Tibial artery (tissue), 4 donors: ENCODE data around the gene INPP4B.
A peak's percentile ranks its signal among the peaks of the same experiment; 100 is the strongest.

Experiments
- DNase-seq, 2 donors: peaks; one replicate each; pipeline ENCODE4 v3.0.0-alpha.2; 2019
- H3K27ac ChIP-seq, 2 donors: fragments of 200-600 bp; sonication (generic) in 1 of 2; 1 replicate in 1 of 2; 2 replicates in 1 of 2; pipeline ENCODE4 v1.5.1; 2018 to 2019; ENCODE audit warnings: mild to moderate bottlenecking in 1 of 2
- H3K27me3 ChIP-seq, 2 donors: fragments of 200-600 bp; sonication (generic) in 1 of 2; one replicate each; pipeline versions ENCODE4 v1.5.1 to v1.6.0; 2016 to 2019
- H3K36me3 ChIP-seq, 3 donors: fragments of 200-600 bp; sonication (generic) in 2 of 3; one replicate each; pipeline ENCODE4 v1.5.1; 2016 to 2019; ENCODE audit warnings: mild to moderate bottlenecking in 2 of 3
- H3K4me1 ChIP-seq, 4 donors: fragments of 200-600 bp; sonication (generic) in 2 of 4; 1 replicate in 3 of 4; 2 replicates in 1 of 4; pipeline ENCODE4 v1.5.1; 2016 to 2019
- H3K4me3 ChIP-seq, 2 donors: fragments of 200-600 bp; sonication (generic) in 1 of 2; 1 replicate in 1 of 2; 2 replicates in 1 of 2; pipeline ENCODE4 v1.5.1; 2018 to 2019; ENCODE audit warnings: mild to moderate bottlenecking in 2 of 2
- H3K9me3 ChIP-seq, 3 donors: fragments of 200-600 bp; sonication (generic) in 1 of 3; one replicate each; pipeline ENCODE4 v1.5.1; 2016 to 2019
- intact Hi-C: fragments of 100-400 bp; cut with DNase I; formaldehyde crosslinking; loops from one replicate; pipeline ENCODE4 v1.15.0; 2023; ENCODE audit warnings: low total_unique reads
- TF ChIP-seq, protein P1 (sequence below), 2 experiments: fragments of 200-600 bp in 1 of 2; fragments of 450-650 bp in 1 of 2; IDR thresholded peaks; one replicate each; pipeline ENCODE4 v1.5.1; 2017 to 2019; ENCODE audit warnings: antibody characterized with exemption in 2 of 2, mild to moderate bottlenecking in 1 of 2, moderate library complexity in 1 of 2

The INPP4B gene

DNA sequence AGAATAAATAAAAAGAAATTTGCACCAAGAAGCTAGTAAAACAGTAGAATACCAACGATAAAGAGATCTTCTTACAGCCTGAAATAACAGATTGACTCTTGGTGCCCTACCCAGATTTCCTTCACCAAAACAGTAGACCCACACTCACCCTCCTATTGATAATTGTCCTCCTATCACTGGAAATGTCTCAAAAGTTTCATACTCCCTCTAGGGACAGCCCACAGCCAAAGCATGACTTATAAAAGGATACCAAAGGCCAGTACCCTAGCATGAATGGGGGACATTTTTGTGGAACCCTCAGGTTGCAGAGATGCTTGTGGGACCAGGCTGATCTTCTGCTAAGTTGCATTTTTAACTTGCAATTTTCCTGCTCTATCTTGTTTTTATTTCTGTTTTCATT lies 104.1 kb downstream of the INPP4B start:
- H3K9me3 ChIP-seq: peaks cover 0 to 12% (median 6%) of the 10 kb centered on the region in 3 donors
- H3K4me3 ChIP-seq: no peak overlapping the region
- no peak for DNase-seq
- no peaks in the 10 kb centered on the region for H3K4me1 ChIP-seq
- H3K36me3 ChIP-seq: no peaks in the 10 kb centered on the region
- intact Hi-C loops: no loop called here
- TF ChIP-seq, protein P1, sequence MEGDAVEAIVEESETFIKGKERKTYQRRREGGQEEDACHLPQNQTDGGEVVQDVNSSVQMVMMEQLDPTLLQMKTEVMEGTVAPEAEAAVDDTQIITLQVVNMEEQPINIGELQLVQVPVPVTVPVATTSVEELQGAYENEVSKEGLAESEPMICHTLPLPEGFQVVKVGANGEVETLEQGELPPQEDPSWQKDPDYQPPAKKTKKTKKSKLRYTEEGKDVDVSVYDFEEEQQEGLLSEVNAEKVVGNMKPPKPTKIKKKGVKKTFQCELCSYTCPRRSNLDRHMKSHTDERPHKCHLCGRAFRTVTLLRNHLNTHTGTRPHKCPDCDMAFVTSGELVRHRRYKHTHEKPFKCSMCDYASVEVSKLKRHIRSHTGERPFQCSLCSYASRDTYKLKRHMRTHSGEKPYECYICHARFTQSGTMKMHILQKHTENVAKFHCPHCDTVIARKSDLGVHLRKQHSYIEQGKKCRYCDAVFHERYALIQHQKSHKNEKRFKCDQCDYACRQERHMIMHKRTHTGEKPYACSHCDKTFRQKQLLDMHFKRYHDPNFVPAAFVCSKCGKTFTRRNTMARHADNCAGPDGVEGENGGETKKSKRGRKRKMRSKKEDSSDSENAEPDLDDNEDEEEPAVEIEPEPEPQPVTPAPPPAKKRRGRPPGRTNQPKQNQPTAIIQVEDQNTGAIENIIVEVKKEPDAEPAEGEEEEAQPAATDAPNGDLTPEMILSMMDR (IDR thresholded peaks at IDR 0.05): no peak
- H3K27me3 ChIP-seq: no peaks in the 10 kb centered on the region
- H3K27ac ChIP-seq: no peak overlapping the region

DNA sequence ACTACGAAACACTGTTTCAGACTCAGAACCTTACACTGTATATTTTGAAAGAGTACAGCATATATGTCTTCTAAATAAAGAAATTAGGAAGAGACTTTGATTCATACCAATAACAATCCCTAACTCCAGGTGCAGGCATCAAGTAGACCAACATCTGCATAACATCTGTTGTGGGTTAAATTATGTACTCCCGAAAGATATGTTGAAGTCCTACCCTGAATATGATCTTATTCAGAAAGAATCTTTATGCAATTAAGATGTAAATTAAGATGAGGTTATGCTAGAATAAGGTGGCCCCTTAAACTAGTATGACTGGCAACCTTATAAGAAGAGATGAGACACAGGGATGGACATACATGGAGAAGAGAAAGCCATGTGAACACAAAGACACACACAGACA lies 117.9 kb downstream of the INPP4B start:
- Histone ChIP-seq H3K9me3 (no peaks in the 10 kb centered on the region), H3K27ac (no peak overlapping the region), H3K27me3 (no peaks in the 10 kb centered on the region), H3K36me3 (no peaks in the 10 kb centered on the region), H3K4me1 (no peaks in the 10 kb centered on the region), H3K4me3 (no peak overlapping the region)
- intact Hi-C loops: no loop called here
- DNase-seq: no peak
- TF ChIP-seq, protein P1 (IDR thresholded peaks at IDR 0.05): no peak

DNA sequence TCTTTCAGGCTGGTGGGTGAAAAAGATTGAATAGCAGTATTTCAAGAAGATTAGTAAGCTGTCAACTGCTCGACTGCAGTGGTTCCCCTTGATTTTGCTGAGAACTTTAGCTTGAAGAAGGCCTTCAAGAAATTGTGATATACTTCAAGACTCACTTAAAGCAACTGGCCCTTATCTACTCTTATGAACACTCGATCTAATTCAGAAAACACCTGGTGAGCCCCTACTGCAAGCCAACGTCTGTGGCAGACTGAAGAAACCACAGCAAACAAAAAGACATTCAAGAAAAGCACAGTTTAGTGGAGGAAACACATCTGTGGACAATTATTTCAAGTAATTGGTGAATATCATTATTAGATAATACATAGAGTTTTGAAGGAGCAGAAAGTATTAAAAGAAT lies 119.0 kb downstream of the INPP4B start:
- Histone ChIP-seq H3K4me1 (no peaks in the 10 kb centered on the region), H3K9me3 (no peaks in the 10 kb centered on the region), H3K27ac (no peak overlapping the region), H3K27me3 (no peaks in the 10 kb centered on the region), H3K36me3 (no peaks in the 10 kb centered on the region), H3K4me3 (no peak overlapping the region)
- no peak for DNase-seq
- intact Hi-C loops: no loop called here
- TF ChIP-seq, protein P1 (IDR thresholded peaks at IDR 0.05): no peak

DNA sequence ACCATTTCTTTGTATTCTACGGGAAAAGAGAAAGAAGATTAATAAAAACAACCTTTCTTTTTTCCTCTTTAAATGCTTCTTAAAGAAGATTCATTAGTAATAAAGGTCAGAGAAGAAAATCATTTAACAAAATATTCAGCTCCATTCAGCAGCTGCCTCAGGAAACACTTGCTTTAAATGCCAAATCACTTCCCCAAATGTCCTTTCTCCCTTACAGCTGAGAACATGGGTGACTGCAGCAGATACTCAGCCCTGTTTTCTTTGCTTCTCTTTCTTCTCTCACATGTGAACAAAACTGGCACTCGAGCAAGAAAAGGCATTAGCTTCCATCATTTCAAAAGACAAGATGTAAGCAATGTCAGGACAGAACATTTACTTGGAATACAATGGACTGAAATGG lies 120.2 kb downstream of the INPP4B start:
- no peak overlapping the region for H3K27ac ChIP-seq
- TF ChIP-seq, protein P1 (IDR thresholded peaks at IDR 0.05): no peak
- H3K36me3 ChIP-seq: no peaks in the 10 kb centered on the region
- H3K9me3 ChIP-seq: no peaks in the 10 kb centered on the region
- DNase-seq: no peak
- no peaks in the 10 kb centered on the region for H3K27me3 ChIP-seq
- no peak overlapping the region for H3K4me3 ChIP-seq
- H3K4me1 ChIP-seq: no peaks in the 10 kb centered on the region
- intact Hi-C loops: no loop called here

DNA sequence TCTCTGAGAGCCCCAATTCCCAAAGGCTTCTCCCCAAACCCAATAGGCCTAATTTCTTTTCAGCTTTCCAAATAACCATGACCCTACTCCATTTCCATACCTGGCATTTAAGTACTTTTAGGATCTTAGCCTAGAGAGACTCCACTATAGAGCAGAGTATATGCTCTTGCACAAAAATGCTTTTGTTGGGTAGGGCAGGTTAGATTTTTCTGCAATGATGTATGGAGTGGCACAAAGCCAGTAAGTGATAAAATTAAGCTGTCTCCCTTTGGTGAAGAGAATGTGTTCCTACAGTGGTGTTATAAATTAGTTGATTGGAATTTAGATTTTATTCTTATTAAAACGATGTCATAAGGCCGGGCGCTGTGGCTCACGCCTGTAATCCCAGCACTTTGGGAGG lies 124.9 kb downstream of the INPP4B start:
- H3K9me3 ChIP-seq: no peaks in the 10 kb centered on the region
- H3K36me3 ChIP-seq: no peaks in the 10 kb centered on the region
- TF ChIP-seq, protein P1 (IDR thresholded peaks at IDR 0.05): no peak
- H3K4me3 ChIP-seq: no peak overlapping the region
- no peak overlapping the region for H3K27ac ChIP-seq
- DNase-seq: no peak
- no peaks in the 10 kb centered on the region for H3K27me3 ChIP-seq
- no peaks in the 10 kb centered on the region for H3K4me1 ChIP-seq
- intact Hi-C loops: no loop called here

DNA sequence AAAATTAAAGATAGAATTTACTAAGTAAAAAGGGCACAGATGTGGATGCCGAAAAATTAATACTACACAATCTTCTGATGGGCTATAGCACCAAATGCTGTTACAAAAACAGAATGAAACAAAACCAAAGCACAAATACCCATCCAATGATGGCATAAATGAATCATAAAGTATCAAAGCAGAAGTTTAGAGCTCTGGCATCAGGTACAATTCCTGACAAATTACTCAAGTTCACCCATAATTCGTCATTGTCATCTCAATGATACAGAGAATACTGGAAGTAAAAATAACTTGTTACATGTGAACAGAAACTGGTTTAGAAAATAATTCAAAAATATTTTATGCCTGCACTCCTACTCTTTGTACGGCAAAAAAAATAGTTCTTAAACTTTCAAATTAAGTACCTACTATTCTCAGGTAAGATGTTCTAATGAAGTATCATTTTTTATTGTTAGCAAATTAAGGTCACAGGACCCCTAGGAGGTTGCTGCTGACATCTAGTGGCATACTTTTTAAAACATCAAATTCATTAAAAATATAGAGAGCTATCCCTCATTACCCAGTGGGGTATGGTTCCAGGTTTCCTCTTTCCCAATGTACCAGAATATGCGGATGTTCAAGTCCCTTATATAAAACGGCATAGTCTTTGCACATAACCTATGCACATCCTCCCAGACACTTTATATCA lies 126.1 kb downstream of the INPP4B start:
- Histone ChIP-seq H3K9me3 (no peaks in the 10 kb centered on the region), H3K4me1 (no peaks in the 10 kb centered on the region), H3K36me3 (no peaks in the 10 kb centered on the region), H3K27me3 (no peaks in the 10 kb centered on the region), H3K4me3 (no peak overlapping the region), H3K27ac (no peak overlapping the region)
- intact Hi-C loops: no loop called here
- no peak for DNase-seq
- TF ChIP-seq, protein P1 (IDR thresholded peaks at IDR 0.05): peak in 1 of 2 experiments; percentile 32
